Natural killer cell (primary cell): ENCODE data around the gene DPY19L3. TPM values are rescaled to one million over a fixed set of nuclear protein-coding genes. Genes with fewer than 3 reads are reported as not detected.

ENCODE experiments used
- ATAC-seq, 3 donors: fragments of 150-1000 bp in 2 of 3; fragments of 200-7000 bp in 1 of 3; cut with Tn5 transposase; 1 replicate in 1 of 3; 2 replicates in 2 of 3; pipeline ENCODE4 v1.10.0; 2021; ENCODE audit warnings: mild to moderate bottlenecking in 2 of 3, moderate library complexity in 2 of 3
- DNase-seq, 2 donors: peaks; one replicate each; pipeline versions ENCODE4 v3.0.0 to v3.0.0-alpha.2; 2013 to 2021; ENCODE audit warnings: mixed read lengths in 1 of 2
- H3K27ac ChIP-seq: one replicate; pipeline ENCODE4 v1.5.1; 2013; ENCODE audit warnings: mild to moderate bottlenecking, low read length
- H3K27me3 ChIP-seq: one replicate; pipeline ENCODE4 v1.6.1; 2013; ENCODE audit warnings: low read length; ENCODE audit not compliant: control insufficient read depth, insufficient read depth
- H3K36me3 ChIP-seq: one replicate; pipeline ENCODE4 v1.6.1; 2013; ENCODE audit warnings: low read length; ENCODE audit not compliant: control insufficient read depth, insufficient read depth
- H3K4me1 ChIP-seq: one replicate; pipeline ENCODE4 v1.6.1; 2013; ENCODE audit warnings: low read length; ENCODE audit not compliant: control insufficient read depth, insufficient read depth
- H3K4me3 ChIP-seq: one replicate; pipeline ENCODE4 v1.5.1; 2013; ENCODE audit warnings: low read length
- H3K9me3 ChIP-seq: one replicate; pipeline ENCODE4 v1.6.1; 2013; ENCODE audit warnings: low read length; ENCODE audit not compliant: control insufficient read depth, insufficient read depth
- H3K27ac Mint-ChIP-seq, 2 donors: one replicate each; pipeline ENCODE4 v1.8.0; 2022; ENCODE audit warnings: mild to moderate bottlenecking in 2 of 2, mixed read lengths in 2 of 2, moderate library complexity in 1 of 2
- H3K27me3 Mint-ChIP-seq, 2 donors: one replicate each; pipeline ENCODE4 v1.8.0; 2022; ENCODE audit warnings: low read depth in 2 of 2, mixed read lengths in 2 of 2
- H3K36me3 Mint-ChIP-seq: one replicate; pipeline ENCODE4 v1.8.0; 2022; ENCODE audit warnings: mixed read lengths
- H3K4me1 Mint-ChIP-seq, 2 donors: one replicate each; pipeline ENCODE4 v1.8.0; 2022; ENCODE audit warnings: mixed read lengths in 2 of 2
- H3K4me3 Mint-ChIP-seq: one replicate; pipeline ENCODE4 v1.8.0; 2022; ENCODE audit warnings: mild to moderate bottlenecking, moderate library complexity, mixed read lengths
- H3K9me3 Mint-ChIP-seq, 2 donors: one replicate each; pipeline ENCODE4 v1.8.0; 2022; ENCODE audit warnings: mixed read lengths in 2 of 2
- WGBS: methylation state at CpG from one replicate; pipeline ENCODE4 v1.1.7; 2013; ENCODE audit warnings: missing lambda C conversion rate; ENCODE audit not compliant: insufficient coverage; 5-methylcytosine and 5-hydroxymethylcytosine counted together
- intact Hi-C: fragments of 100-400 bp; cut with micrococcal nuclease; formaldehyde crosslinking; loops from one replicate; pipeline ENCODE4 v1.14.2; 2022
- total RNA-seq, 4 donors: library from RNA; stranded (reverse); fragments of 120-200 nt in 1 of 4; gene quantifications; one replicate each; pipeline versions ENCODE4 v1.2.3 to v1.2.4, GENCODE V29; 2013 to 2022
- TF ChIP-seq, protein P1 (sequence below): fragments of 200-600 bp; IDR thresholded peaks from one replicate; pipeline ENCODE4 v1.8.0; 2022; ENCODE audit warnings: antibody characterized with exemption

DPY19L3 gene
- total RNA-seq, 3 donors from 2014 or later (not counting 1 experiment from before 2014, with no cell fraction given): 26.7 to 28.1 (median 27.6) TPM

DNA sequence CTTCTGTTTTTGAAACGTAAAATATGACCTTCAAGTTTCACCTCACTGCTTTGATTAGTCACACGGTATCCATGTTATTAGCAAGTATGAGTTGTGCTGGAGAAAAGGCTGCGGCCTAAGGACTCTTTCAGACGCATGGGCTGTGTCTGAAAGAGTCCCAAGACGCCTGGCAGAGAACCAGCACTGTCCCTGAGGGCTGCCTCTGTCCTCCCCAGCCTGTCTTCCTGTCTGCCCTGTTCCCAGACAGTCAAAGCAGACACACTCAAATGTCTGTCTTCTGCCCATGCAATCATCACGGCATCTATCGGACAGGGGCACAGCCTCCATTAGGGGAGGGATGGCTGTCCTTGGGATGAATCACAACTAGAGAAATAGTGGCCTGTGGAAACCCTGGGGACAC lies 65.5 kb downstream of the DPY19L3 start:
- Histone ChIP-seq H3K4me1 (no peaks in the 10 kb centered on the region), H3K27ac (no peak overlapping the region), H3K9me3 (no peaks in the 10 kb centered on the region), H3K36me3 (no peaks in the 10 kb centered on the region), H3K4me3 (no peak overlapping the region), H3K27me3 (no peaks in the 10 kb centered on the region)
- Mint-ChIP-seq H3K4me3 (no peak overlapping the region), H3K4me1 (peaks cover 0 to 5% of the 10 kb centered on the region in 2 donors), H3K27me3 (no peaks in the 10 kb centered on the region), H3K27ac (no peak overlapping the region), H3K9me3 (no peaks in the 10 kb centered on the region), H3K36me3 (no peaks in the 10 kb centered on the region)
- DNase-seq (no peak), ATAC-seq (no peak)
- WGBS: 97% methylated on average over 7 of the region's 7 CpGs
- TF ChIP-seq, protein P1, sequence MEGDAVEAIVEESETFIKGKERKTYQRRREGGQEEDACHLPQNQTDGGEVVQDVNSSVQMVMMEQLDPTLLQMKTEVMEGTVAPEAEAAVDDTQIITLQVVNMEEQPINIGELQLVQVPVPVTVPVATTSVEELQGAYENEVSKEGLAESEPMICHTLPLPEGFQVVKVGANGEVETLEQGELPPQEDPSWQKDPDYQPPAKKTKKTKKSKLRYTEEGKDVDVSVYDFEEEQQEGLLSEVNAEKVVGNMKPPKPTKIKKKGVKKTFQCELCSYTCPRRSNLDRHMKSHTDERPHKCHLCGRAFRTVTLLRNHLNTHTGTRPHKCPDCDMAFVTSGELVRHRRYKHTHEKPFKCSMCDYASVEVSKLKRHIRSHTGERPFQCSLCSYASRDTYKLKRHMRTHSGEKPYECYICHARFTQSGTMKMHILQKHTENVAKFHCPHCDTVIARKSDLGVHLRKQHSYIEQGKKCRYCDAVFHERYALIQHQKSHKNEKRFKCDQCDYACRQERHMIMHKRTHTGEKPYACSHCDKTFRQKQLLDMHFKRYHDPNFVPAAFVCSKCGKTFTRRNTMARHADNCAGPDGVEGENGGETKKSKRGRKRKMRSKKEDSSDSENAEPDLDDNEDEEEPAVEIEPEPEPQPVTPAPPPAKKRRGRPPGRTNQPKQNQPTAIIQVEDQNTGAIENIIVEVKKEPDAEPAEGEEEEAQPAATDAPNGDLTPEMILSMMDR: no peak
- intact Hi-C loops: no loop called here

- Mint-ChIP-seq H3K9me3 (no peaks in the 10 kb centered on the region), H3K27ac (no peak overlapping the region), H3K27me3 (no peaks in the 10 kb centered on the region), H3K4me3 (no peak overlapping the region), H3K4me1 (peaks cover 0 to 5% of the 10 kb centered on the region in 2 donors), H3K36me3 (no peaks in the 10 kb centered on the region)
- Histone ChIP-seq H3K4me1 (no peaks in the 10 kb centered on the region), H3K27me3 (no peaks in the 10 kb centered on the region), H3K9me3 (no peaks in the 10 kb centered on the region), H3K27ac (no peak overlapping the region), H3K4me3 (no peak overlapping the region), H3K36me3 (no peaks in the 10 kb centered on the region)
- intact Hi-C loops: no loop called here
- TF ChIP-seq, protein P1: no peak
- DNase-seq (no peak), ATAC-seq (no peak)
- 91% methylated on average over 7 of the region's 7 CpGs for WGBS
Measured at GRCh38 chr19:32471811-32472210, 66.2 kb downstream of the DPY19L3 start.

DNA sequence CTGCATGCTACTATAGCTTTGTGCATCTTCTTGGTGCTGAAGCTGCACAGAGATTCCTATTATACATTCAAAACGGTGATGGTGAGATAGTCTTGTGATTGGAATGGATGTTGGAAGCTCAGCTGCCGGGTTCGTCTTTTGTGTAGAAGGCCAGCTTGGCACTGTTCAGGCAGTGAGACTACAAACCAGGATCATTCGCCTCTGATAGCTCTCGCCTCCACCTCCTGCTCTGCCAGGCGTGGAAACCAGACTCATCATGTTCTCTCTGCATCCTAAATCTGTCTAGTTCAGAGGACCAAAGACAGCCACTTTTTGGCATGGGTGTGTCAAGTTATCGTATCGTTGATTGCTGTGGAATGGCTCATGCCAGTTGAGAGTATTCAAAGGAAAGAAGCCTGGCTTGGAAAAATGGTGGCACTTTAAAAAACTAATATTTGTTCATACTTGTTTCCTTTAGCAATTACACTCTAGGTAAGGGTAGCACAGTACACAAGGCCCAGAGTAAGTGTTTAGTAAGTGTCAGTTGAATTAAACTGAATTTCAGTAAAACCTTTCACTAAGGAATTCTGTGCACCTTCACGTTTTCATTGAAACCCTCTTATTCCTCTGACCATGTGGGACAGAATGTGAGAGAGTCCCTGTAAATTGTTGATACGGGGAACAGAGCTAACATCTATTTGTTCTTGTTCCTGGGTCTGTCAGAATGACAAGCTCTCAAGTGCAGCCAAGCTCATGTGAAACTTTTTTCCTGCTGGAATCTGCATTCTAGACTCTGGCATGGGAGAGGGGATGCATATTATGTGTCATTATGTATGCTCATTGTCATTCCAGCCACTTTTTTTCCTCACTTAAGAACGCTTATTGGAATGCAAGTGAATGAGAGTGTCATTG lies 69.8 kb downstream of the DPY19L3 start:
- no peaks in the 10 kb centered on the region for H3K9me3 ChIP-seq
- Mint-ChIP-seq H3K27me3 (no peaks in the 10 kb centered on the region), H3K4me3 (no peak overlapping the region), H3K4me1 (peaks cover 0 to 5% of the 10 kb centered on the region in 2 donors), H3K36me3 (peaks cover 7% of the 10 kb centered on the region), H3K27ac (no peak overlapping the region), H3K9me3 (no peaks in the 10 kb centered on the region)
- H3K4me3 ChIP-seq: no peak overlapping the region
- H3K36me3 ChIP-seq: peaks cover 8% of the 10 kb centered on the region
- ATAC-seq (no peak), DNase-seq (no peak)
- TF ChIP-seq, protein P1: no peak
- H3K27ac ChIP-seq: no peak overlapping the region
- H3K27me3 ChIP-seq: no peaks in the 10 kb centered on the region
- no peaks in the 10 kb centered on the region for H3K4me1 ChIP-seq
- intact Hi-C loops: no loop called here
- WGBS: 99% methylated on average over 10 of the region's 11 CpGs

DNA sequence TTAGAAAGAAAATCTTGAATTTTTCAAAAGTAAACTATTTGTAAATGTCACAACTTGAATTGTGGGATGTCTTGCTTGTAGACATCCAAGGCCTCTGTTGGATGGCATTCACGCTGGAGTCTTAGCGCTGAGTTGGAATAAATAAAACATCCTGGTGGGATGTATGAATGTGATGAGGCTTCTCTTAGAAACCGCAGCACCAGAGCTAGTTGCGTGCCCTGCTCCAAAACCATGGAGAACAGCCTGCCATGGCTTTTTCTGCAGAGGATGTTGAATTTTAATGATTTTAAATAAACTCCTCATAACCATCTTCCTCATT lies 70.4 kb downstream of the DPY19L3 start:
- Mint-ChIP-seq H3K9me3 (no peaks in the 10 kb centered on the region), H3K36me3 (peaks cover 7% of the 10 kb centered on the region), H3K27me3 (no peaks in the 10 kb centered on the region), H3K4me1 (peaks cover 0 to 5% of the 10 kb centered on the region in 2 donors), H3K4me3 (no peak overlapping the region), H3K27ac (no peak overlapping the region)
- Histone ChIP-seq H3K9me3 (no peaks in the 10 kb centered on the region), H3K27ac (no peak overlapping the region), H3K27me3 (no peaks in the 10 kb centered on the region), H3K4me3 (no peak overlapping the region), H3K36me3 (peaks cover 8% of the 10 kb centered on the region), H3K4me1 (no peaks in the 10 kb centered on the region)
- intact Hi-C loops: no loop called here
- TF ChIP-seq, protein P1: no peak
- no peak for DNase-seq
- WGBS: 99% methylated on average over 4 of the region's 4 CpGs
- no peak for ATAC-seq
